ENCODE results near the gene AHRR. TPM values are rescaled to one million over a fixed set of nuclear protein-coding genes. Genes with fewer than 3 reads are reported as not detected.

AHRR gene
- total and polyA plus RNA-seq, 9 of the 15 experiments (the other 6 are each of a cell fraction or from before 2014, with no cell fraction given) = 0.06 to 1.6 (median 0.75) TPM; not detected in 1

DNA sequence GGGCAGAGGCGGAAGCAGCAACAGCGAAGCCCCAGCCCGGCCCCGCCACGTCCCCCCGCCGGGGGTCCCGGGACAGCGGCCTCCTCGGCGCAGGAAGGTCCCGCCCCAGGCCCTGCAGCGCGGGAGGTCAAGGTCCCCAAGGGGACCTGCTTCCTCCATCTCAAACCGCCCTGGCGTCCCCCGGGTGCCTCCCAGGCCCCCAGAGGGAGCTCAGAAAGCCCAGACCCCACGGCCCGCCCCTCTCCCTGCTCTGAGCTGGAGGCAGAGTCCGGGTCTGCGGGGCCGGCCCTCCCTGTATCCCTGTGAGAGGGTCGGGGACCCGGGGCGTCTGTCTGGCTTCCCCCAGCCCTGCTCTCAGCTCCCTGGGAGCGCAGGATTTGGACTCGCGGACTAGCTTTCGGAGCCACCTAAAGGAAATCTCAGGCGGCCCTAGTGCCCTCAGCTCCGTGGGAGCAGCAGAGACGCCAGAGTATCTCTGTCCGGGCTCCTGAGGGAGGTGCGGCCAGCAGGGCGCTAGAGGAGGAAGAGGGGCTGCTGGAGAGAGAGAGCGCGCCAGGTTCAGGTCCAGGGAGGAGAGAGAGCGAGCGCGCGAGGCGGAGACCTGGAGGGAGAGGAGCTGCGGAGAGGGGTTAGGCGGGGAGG lies 152.2 kb downstream of the AHRR start (continued):
- TF ChIP-seq NCOA4 (IDR thresholded peaks at IDR 0.05; ENCODE audit: partially characterized antibody) = no peak
- no peak for TF ChIP-seq EZH2 (IDR thresholded peaks at IDR 0.05; ENCODE audit: borderline replicate concordance, low read depth, low read length)
- TF ChIP-seq NFRKB (IDR thresholded peaks at IDR 0.05; ENCODE audit: low read depth) = no peak
- no peak for TF ChIP-seq HNRNPL (IDR thresholded peaks at IDR 0.05; ENCODE audit: low read depth, low read length)
- no peak for TF ChIP-seq HOXB6 (CRISPR knock-in tag; IDR thresholded peaks at IDR 0.05; ENCODE audit: borderline replicate concordance)
- TF ChIP-seq, protein P1, sequence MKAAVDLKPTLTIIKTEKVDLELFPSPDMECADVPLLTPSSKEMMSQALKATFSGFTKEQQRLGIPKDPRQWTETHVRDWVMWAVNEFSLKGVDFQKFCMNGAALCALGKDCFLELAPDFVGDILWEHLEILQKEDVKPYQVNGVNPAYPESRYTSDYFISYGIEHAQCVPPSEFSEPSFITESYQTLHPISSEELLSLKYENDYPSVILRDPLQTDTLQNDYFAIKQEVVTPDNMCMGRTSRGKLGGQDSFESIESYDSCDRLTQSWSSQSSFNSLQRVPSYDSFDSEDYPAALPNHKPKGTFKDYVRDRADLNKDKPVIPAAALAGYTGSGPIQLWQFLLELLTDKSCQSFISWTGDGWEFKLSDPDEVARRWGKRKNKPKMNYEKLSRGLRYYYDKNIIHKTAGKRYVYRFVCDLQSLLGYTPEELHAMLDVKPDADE (conservative IDR thresholded peaks at IDR 0.05; ENCODE audit: control insufficient read depth, low read depth, low read length) = no peak
- no peak for TF ChIP-seq MEF2D (tag; conservative IDR thresholded peaks at IDR 0.05; ENCODE audit: low read depth)
- TF ChIP-seq EP400 (IDR thresholded peaks at IDR 0.05) = no peak
- no peak for TF ChIP-seq ZZZ3 (IDR thresholded peaks at IDR 0.05)
- no peak for TF ChIP-seq JUND (IDR thresholded peaks at IDR 0.05; ENCODE audit: borderline replicate concordance, low read depth, low read length)
- TF ChIP-seq JUND (tag; IDR thresholded peaks at IDR 0.05; ENCODE audit: borderline replicate concordance, low read depth, low read length) = no peak
- TF ChIP-seq HNRNPK (IDR thresholded peaks at IDR 0.05; ENCODE audit: low read depth, low read length, poor library complexity, severe bottlenecking) = no peak
- TF ChIP-seq, protein P2, sequence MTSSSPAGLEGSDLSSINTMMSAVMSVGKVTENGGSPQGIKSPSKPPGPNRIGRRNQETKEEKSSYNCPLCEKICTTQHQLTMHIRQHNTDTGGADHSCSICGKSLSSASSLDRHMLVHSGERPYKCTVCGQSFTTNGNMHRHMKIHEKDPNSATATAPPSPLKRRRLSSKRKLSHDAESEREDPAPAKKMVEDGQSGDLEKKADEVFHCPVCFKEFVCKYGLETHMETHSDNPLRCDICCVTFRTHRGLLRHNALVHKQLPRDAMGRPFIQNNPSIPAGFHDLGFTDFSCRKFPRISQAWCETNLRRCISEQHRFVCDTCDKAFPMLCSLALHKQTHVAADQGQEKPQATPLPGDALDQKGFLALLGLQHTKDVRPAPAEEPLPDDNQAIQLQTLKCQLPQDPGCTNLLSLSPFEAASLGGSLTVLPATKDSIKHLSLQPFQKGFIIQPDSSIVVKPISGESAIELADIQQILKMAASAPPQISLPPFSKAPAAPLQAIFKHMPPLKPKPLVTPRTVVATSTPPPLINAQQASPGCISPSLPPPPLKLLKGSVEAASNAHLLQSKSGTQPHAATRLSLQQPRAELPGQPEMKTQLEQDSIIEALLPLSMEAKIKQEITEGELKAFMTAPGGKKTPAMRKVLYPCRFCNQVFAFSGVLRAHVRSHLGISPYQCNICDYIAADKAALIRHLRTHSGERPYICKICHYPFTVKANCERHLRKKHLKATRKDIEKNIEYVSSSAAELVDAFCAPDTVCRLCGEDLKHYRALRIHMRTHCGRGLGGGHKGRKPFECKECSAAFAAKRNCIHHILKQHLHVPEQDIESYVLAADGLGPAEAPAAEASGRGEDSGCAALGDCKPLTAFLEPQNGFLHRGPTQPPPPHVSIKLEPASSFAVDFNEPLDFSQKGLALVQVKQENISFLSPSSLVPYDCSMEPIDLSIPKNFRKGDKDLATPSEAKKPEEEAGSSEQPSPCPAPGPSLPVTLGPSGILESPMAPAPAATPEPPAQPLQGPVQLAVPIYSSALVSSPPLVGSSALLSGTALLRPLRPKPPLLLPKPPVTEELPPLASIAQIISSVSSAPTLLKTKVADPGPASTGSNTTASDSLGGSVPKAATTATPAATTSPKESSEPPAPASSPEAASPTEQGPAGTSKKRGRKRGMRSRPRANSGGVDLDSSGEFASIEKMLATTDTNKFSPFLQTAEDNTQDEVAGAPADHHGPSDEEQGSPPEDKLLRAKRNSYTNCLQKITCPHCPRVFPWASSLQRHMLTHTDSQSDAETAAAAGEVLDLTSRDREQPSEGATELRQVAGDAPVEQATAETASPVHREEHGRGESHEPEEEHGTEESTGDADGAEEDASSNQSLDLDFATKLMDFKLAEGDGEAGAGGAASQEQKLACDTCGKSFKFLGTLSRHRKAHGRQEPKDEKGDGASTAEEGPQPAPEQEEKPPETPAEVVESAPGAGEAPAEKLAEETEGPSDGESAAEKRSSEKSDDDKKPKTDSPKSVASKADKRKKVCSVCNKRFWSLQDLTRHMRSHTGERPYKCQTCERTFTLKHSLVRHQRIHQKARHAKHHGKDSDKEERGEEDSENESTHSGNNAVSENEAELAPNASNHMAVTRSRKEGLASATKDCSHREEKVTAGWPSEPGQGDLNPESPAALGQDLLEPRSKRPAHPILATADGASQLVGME (CRISPR knock-in tag; IDR thresholded peaks at IDR 0.05) = 0 out of 2 replicates have a peak, but pooled peaks have one; percentile 20
- no peak for TF ChIP-seq KLF6 (CRISPR knock-in tag; IDR thresholded peaks at IDR 0.05; ENCODE audit: borderline replicate concordance)
- TF ChIP-seq ZNF79 (CRISPR knock-in tag; IDR thresholded peaks at IDR 0.05; ENCODE audit: low read depth) = no peak
- TF ChIP-seq, protein P3, sequence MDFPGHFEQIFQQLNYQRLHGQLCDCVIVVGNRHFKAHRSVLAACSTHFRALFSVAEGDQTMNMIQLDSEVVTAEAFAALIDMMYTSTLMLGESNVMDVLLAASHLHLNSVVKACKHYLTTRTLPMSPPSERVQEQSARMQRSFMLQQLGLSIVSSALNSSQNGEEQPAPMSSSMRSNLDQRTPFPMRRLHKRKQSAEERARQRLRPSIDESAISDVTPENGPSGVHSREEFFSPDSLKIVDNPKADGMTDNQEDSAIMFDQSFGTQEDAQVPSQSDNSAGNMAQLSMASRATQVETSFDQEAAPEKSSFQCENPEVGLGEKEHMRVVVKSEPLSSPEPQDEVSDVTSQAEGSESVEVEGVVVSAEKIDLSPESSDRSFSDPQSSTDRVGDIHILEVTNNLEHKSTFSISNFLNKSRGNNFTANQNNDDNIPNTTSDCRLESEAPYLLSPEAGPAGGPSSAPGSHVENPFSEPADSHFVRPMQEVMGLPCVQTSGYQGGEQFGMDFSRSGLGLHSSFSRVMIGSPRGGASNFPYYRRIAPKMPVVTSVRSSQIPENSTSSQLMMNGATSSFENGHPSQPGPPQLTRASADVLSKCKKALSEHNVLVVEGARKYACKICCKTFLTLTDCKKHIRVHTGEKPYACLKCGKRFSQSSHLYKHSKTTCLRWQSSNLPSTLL (IDR thresholded peaks at IDR 0.05) = no peak
- no peak for TF ChIP-seq RBM39 (optimal IDR thresholded peaks at IDR 0.05; ENCODE audit: low read depth, low read length)
